ENCODE results near the gene ADTRP. TPM values are rescaled to one million over a fixed set of nuclear protein-coding genes. Genes with fewer than 3 reads are reported as not detected.

ADTRP gene
- total RNA-seq (not detected), polyA plus RNA-seq (under 1 TPM in 2 of 3 donors, not detected in 1; 0.08 TPM)
- long read RNA-seq, donor 1, result 0 reads
- long read RNA-seq, donor 2, result 0 reads

DNA sequence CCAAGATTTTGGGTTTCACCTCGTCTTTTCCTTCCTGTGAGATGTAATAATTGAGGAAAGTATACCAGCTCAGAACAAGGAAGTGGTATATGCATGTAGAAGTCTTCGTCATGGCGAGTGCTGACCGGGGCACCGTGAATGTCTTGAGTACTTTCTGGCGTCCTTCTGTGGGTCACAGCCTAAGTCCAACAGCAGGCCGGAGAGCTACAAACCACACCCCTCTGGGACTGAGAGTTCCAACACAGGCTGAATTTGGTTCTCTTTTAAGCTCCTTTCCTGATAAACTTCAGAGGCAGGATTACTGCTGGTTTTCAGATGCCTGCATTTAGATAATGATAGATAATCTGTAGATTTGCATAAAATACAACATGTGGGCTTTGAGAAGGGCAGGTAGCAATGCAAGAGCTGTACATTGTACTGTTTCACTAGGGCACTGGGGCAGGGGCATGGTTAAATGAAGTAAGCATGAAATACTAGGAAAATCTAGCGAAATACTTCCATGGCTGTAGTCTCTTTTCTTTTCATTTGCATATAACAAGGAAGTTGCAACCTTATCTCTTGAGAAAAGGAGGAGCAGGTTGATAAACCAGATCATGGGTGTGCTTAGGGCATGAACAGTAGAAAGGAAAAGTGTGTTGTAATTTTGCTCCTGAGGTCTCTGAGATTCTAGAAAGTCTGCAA, at the start of gene ADTRP:
ADTRP (minus strand) TSS at position 156 of the 681 bp plus-strand sequence; CDS start at position 112, 44 bp downstream.
- ATAC-seq, result no peak
- H3K36me3 ChIP-seq (ENCODE audit: insufficient read depth in 1 of 2, low read depth in 1 of 2), result no peaks in the 10 kb centered on the region
- no peak for DNase-seq
- TF ChIP-seq, protein P1, sequence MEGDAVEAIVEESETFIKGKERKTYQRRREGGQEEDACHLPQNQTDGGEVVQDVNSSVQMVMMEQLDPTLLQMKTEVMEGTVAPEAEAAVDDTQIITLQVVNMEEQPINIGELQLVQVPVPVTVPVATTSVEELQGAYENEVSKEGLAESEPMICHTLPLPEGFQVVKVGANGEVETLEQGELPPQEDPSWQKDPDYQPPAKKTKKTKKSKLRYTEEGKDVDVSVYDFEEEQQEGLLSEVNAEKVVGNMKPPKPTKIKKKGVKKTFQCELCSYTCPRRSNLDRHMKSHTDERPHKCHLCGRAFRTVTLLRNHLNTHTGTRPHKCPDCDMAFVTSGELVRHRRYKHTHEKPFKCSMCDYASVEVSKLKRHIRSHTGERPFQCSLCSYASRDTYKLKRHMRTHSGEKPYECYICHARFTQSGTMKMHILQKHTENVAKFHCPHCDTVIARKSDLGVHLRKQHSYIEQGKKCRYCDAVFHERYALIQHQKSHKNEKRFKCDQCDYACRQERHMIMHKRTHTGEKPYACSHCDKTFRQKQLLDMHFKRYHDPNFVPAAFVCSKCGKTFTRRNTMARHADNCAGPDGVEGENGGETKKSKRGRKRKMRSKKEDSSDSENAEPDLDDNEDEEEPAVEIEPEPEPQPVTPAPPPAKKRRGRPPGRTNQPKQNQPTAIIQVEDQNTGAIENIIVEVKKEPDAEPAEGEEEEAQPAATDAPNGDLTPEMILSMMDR (IDR thresholded peaks at IDR 0.05), result no peak
- intact Hi-C loops (cut with DNase I), result no loop called here
- 74 to 77% (median 74%) methylated on average over 8 of the region's 8 CpGs for WGBS, 3 donors
- H3K4me3 ChIP-seq, result no peak within 1 kb of the TSS
- peaks cover 0 to 4% (median 0%) of the 10 kb centered on the region in 3 donors for H3K27me3 ChIP-seq (ENCODE audit: insufficient read depth in 3 of 3, low read length in 2 of 3)
- H3K4me1 ChIP-seq, result no peaks in the 10 kb centered on the region
- no peak within 1 kb of the TSS for H3K27ac ChIP-seq
- no peaks in the 10 kb centered on the region for H3K9me3 ChIP-seq

GRCh38 chr6:11826779-11827178, 48.2 kb upstream of the ADTRP start:
- intact Hi-C loops (cut with DNase I), result loop anchor here in 1 of 2 donors (10.0 kb wide), 1 partner anchor 408 kb away; no protein-coding TSS in a partner anchor
- 85 to 96% (median 87%) methylated on average over 8 of the region's 8 CpGs for WGBS, 3 donors
- TF ChIP-seq, protein P1 (IDR thresholded peaks at IDR 0.05), result no peak

GRCh38 chr6:11824986-11825385, 46.4 kb upstream of the ADTRP start:
- 62 to 73% (median 69%) methylated on average over 4 of the region's 4 CpGs for WGBS, 3 donors
- Histone ChIP-seq H3K36me3 (ENCODE audit: insufficient read depth in 1 of 2, low read depth in 1 of 2) (no peaks in the 10 kb centered on the region), H3K4me3 (no peak overlapping the region), H3K4me1 (no peaks in the 10 kb centered on the region), H3K27me3 (ENCODE audit: insufficient read depth in 3 of 3, low read length in 2 of 3) (no peaks in the 10 kb centered on the region), H3K9me3 (no peaks in the 10 kb centered on the region), H3K27ac (no peak overlapping the region)
- no peak for ATAC-seq
- intact Hi-C loops (cut with DNase I), result loop anchor here in 1 of 2 donors (10.0 kb wide), 1 partner anchor 410 kb away; no protein-coding TSS in a partner anchor
- DNase-seq, result no peak
- TF ChIP-seq, protein P1 (IDR thresholded peaks at IDR 0.05), result no peak

More at GRCh38 chr6:11826779-11827178, 48.2 kb upstream of the ADTRP start:
- H3K4me3 ChIP-seq, result no peak overlapping the region
- H3K27me3 ChIP-seq (ENCODE audit: insufficient read depth in 3 of 3, low read length in 2 of 3), result no peaks in the 10 kb centered on the region
- H3K36me3 ChIP-seq (ENCODE audit: insufficient read depth in 1 of 2, low read depth in 1 of 2), result no peaks in the 10 kb centered on the region
- H3K27ac ChIP-seq, result no peak overlapping the region
- ATAC-seq (no peak), DNase-seq (no peak)
- H3K4me1 ChIP-seq, result no peaks in the 10 kb centered on the region
- H3K9me3 ChIP-seq, result no peaks in the 10 kb centered on the region

DNA sequence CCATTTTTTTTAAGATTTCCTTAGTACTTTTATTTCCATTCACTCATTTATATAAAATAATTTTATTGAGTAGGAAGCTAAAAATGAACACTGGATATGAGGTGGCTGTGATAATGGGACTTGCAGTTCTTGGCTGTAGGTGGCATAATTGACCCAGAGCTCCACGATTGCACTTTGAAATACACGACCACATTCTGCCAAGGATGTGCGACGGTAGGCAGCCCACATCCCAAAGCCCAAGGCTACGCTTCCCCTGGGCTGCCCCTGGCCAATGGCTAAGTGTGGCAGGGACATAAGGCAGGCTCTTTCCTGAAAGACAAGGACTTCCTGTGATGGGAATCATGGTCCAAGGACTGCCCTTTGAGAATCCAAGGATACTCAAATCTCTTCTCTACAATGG, 43.7 kb upstream of the ADTRP start:
- DNase-seq, result no peak
- Histone ChIP-seq H3K27me3 (ENCODE audit: insufficient read depth in 3 of 3, low read length in 2 of 3) (no peaks in the 10 kb centered on the region), H3K9me3 (no peaks in the 10 kb centered on the region), H3K27ac (no peak overlapping the region), H3K4me1 (no peaks in the 10 kb centered on the region), H3K36me3 (ENCODE audit: insufficient read depth in 1 of 2, low read depth in 1 of 2) (no peaks in the 10 kb centered on the region), H3K4me3 (no peak overlapping the region)
- WGBS, 3 donors, result 20 to 33% (median 22%) methylated on average over 5 of the region's 5 CpGs
- no peak for ATAC-seq
- intact Hi-C loops (cut with DNase I), result loop anchor here in 1 of 2 donors (10.0 kb wide), 1 partner anchor 412 kb away; no protein-coding TSS in a partner anchor
- TF ChIP-seq, protein P1 (IDR thresholded peaks at IDR 0.05), result peak; percentile 15
